Spleen (tissue), 11 donors: ENCODE results near the gene SNX13. TPM values are rescaled to one million over a fixed set of nuclear protein-coding genes. Genes with fewer than 3 reads are reported as not detected.

ENCODE experiments used
- DNase-seq: peaks from one replicate; pipeline ENCODE4 v3.0.0-alpha.2; 2020
- H3K27ac ChIP-seq, 8 donors: fragments of 200-600 bp; sonication (generic) in 7 of 8; 1 replicate in 4 of 8; 2 replicates in 4 of 8; pipeline versions ENCODE4 v1.5.0 to v1.8.0; 2016 to 2021; ENCODE audit warnings: inconsistent platforms in 4 of 8, mild to moderate bottlenecking in 4 of 8, moderate library complexity in 1 of 8
- H3K27me3 ChIP-seq, 7 donors: fragments of 200-600 bp; sonication (generic) in 6 of 7; replicated peaks in 1 of 7; 1 replicate in 4 of 7; 2 replicates in 3 of 7; pipeline versions ENCODE4 v1.5.0 to v1.8.0; 2016 to 2021; ENCODE audit warnings: inconsistent platforms in 3 of 7, mild to moderate bottlenecking in 1 of 7
- H3K36me3 ChIP-seq, 6 donors: fragments of 200-600 bp; sonication (generic) in 5 of 6; 1 replicate in 4 of 6; 2 replicates in 2 of 6; pipeline versions ENCODE4 v1.5.0 to v1.8.0; 2016 to 2021; ENCODE audit warnings: inconsistent platforms in 2 of 6
- H3K4me1 ChIP-seq, 6 donors: fragments of 200-600 bp; sonication (generic) in 5 of 6; 1 replicate in 3 of 6; 2 replicates in 3 of 6; pipeline versions ENCODE4 v1.5.0 to v1.8.0; 2016 to 2021; ENCODE audit warnings: inconsistent platforms in 3 of 6
- H3K4me3 ChIP-seq, 8 donors: fragments of 200-600 bp; sonication (generic) in 7 of 8; 1 replicate in 4 of 8; 2 replicates in 4 of 8; pipeline versions ENCODE4 v1.5.0 to v1.8.0; 2016 to 2021; ENCODE audit warnings: inconsistent platforms in 4 of 8, mild to moderate bottlenecking in 4 of 8, moderate library complexity in 2 of 8
- H3K9me3 ChIP-seq, 8 donors: fragments of 200-600 bp; sonication (generic) in 7 of 8; 1 replicate in 4 of 8; 2 replicates in 4 of 8; pipeline versions ENCODE4 v1.5.0 to v1.8.0; 2016 to 2021; ENCODE audit warnings: inconsistent platforms in 4 of 8
- POLR2A ChIP-seq, 3 donors: fragments of 450-650 bp; IDR thresholded peaks; one replicate each; pipeline ENCODE4 v1.5.1; 2017; ENCODE audit warnings: antibody characterized with exemption in 3 of 3, mild to moderate bottlenecking in 1 of 3
- POLR2AphosphoS5 ChIP-seq, 3 donors: sonication (generic); formaldehyde crosslinking; IDR thresholded peaks; one replicate each; pipeline ENCODE4 v1.5.1; 2017; ENCODE audit warnings: antibody characterized with exemption in 3 of 3
- WGBS, 5 donors: extraction: QIAGEN DNeasy Blood & Tissue Kit in 3 of 5; methylation state at CpG; one replicate each; pipeline versions ENCODE4 v1.1.5 to v1.1.7; 2013 to 2018; 5-methylcytosine and 5-hydroxymethylcytosine counted together
- intact Hi-C: fragments of 100-400 bp; cut with DNase I; formaldehyde crosslinking; loops from one replicate; pipeline ENCODE4 v1.15.0; 2023; ENCODE audit warnings: low total_unique reads
- polyA plus RNA-seq, 3 donors: library from polyadenylated mRNA; stranded (reverse); fragments of 200-250 nt; gene quantifications; one replicate each; pipeline ENCODE4 v1.2.1, GENCODE V29; 2013
- total RNA-seq, 7 donors: library from RNA; depleted of rRNA in 3 of 7; stranded (reverse); fragments of >200 nt in 3 of 7; fragmentation: NEBNext Ultra II Directional in 4 of 7; extraction: Animal tissue kit (Norgen Biotek cat#: 25700) in 4 of 7; gene quantifications; one replicate each; pipeline versions ENCODE4 v1.1.0 to v1.2.1, GENCODE V29; 2016 to 2021
- TF ChIP-seq, protein P1 (sequence below), 11 experiments: fragments of 200-600 bp in 7 of 11; fragments of 450-650 bp in 4 of 11; sonication (generic) in 4 of 11; IDR thresholded peaks in 8 of 11; conservative IDR thresholded peaks in 3 of 11; 1 replicate in 7 of 11; 2 replicates in 4 of 11; pipeline versions ENCODE4 v1.4.0 to v1.8.0; 2016 to 2021; ENCODE audit warnings: antibody characterized with exemption in 11 of 11, inconsistent platforms in 4 of 11, mild to moderate bottlenecking in 1 of 11
- donor health status: healthy with polysubstance abuse.
- donor health status: DM: no; HTN: no; CAD: no; lungs with moderate emphysema.
- donor health status: DM: no; HTN: no; CAD: no.
- donor health status: Bipolar disorder and iron deficiency.
- donor health status: healthy.
- donor health status: DM: no; HTN: no; CAD: no.
- donor health status: DM: yes; HTN: yes; CAD: no.

The SNX13 gene
- total and polyA plus RNA-seq, 10 donors = 5.7 to 79.8 (median 55.8) TPM

GRCh38 chr7:17879075-17879661 is 61.1 kb downstream of the SNX13 start:
- H3K4me3 ChIP-seq = no peak overlapping the region
- no peaks in the 10 kb centered on the region for H3K9me3 ChIP-seq
- peaks cover 4 to 78% (median 23%) of the 10 kb centered on the region in 6 donors for H3K36me3 ChIP-seq
- no peaks in the 10 kb centered on the region for H3K4me1 ChIP-seq
- no peaks in the 10 kb centered on the region for H3K27me3 ChIP-seq
- intact Hi-C loops = no loop called here
- DNase-seq = no peak
- TF ChIP-seq POLR2A (IDR thresholded peaks at IDR 0.05) (no peak), POLR2AphosphoS5 (IDR thresholded peaks at IDR 0.05) (no peak)
- TF ChIP-seq, protein P1, sequence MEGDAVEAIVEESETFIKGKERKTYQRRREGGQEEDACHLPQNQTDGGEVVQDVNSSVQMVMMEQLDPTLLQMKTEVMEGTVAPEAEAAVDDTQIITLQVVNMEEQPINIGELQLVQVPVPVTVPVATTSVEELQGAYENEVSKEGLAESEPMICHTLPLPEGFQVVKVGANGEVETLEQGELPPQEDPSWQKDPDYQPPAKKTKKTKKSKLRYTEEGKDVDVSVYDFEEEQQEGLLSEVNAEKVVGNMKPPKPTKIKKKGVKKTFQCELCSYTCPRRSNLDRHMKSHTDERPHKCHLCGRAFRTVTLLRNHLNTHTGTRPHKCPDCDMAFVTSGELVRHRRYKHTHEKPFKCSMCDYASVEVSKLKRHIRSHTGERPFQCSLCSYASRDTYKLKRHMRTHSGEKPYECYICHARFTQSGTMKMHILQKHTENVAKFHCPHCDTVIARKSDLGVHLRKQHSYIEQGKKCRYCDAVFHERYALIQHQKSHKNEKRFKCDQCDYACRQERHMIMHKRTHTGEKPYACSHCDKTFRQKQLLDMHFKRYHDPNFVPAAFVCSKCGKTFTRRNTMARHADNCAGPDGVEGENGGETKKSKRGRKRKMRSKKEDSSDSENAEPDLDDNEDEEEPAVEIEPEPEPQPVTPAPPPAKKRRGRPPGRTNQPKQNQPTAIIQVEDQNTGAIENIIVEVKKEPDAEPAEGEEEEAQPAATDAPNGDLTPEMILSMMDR (IDR thresholded peaks at IDR 0.05 in 8 of 11, conservative IDR thresholded peaks at IDR 0.05 in 3 of 11) = no peak
- no peak overlapping the region for H3K27ac ChIP-seq
- 98 to 100% (median 99%) methylated on average over 2 of the region's 2 CpGs for WGBS, 5 donors

GRCh38 chr7:17878627-17879026 is 61.7 kb downstream of the SNX13 start:
- no peaks in the 10 kb centered on the region for H3K9me3 ChIP-seq
- WGBS, 5 donors = 49 to 92% (median 70%) methylated on average over 1 of the region's 1 CpG
- no peaks in the 10 kb centered on the region for H3K4me1 ChIP-seq
- TF ChIP-seq POLR2AphosphoS5 (IDR thresholded peaks at IDR 0.05) (no peak), POLR2A (IDR thresholded peaks at IDR 0.05) (no peak)
- TF ChIP-seq, protein P1 (IDR thresholded peaks at IDR 0.05 in 8 of 11, conservative IDR thresholded peaks at IDR 0.05 in 3 of 11) = no peak
- intact Hi-C loops = no loop called here
- no peak overlapping the region for H3K27ac ChIP-seq
- H3K36me3 ChIP-seq = peaks cover 4 to 78% (median 24%) of the 10 kb centered on the region in 6 donors
- DNase-seq = no peak
- no peak overlapping the region for H3K4me3 ChIP-seq
- no peaks in the 10 kb centered on the region for H3K27me3 ChIP-seq

GRCh38 chr7:17871815-17872533 is 68.3 kb downstream of the SNX13 start:
- Histone ChIP-seq H3K27me3 (no peaks in the 10 kb centered on the region), H3K36me3 (peaks cover 4 to 97% (median 58%) of the 10 kb centered on the region in 6 donors), H3K9me3 (peaks cover 0 to 4% (median 0%) of the 10 kb centered on the region in 8 donors), H3K27ac (no peak overlapping the region), H3K4me1 (no peaks in the 10 kb centered on the region), H3K4me3 (no peak overlapping the region)
- WGBS, 5 donors = 74 to 88% (median 82%) methylated on average over 8 of the region's 8 CpGs
- TF ChIP-seq POLR2A (IDR thresholded peaks at IDR 0.05) (no peak), POLR2AphosphoS5 (IDR thresholded peaks at IDR 0.05) (no peak)
- TF ChIP-seq, protein P1 (IDR thresholded peaks at IDR 0.05 in 8 of 11, conservative IDR thresholded peaks at IDR 0.05 in 3 of 11) = no peak
- no peak for DNase-seq
- intact Hi-C loops = no loop called here

- no peaks in the 10 kb centered on the region for H3K27me3 ChIP-seq
- H3K27ac ChIP-seq = no peak overlapping the region
- no peaks in the 10 kb centered on the region for H3K4me1 ChIP-seq
- intact Hi-C loops = no loop called here
- TF ChIP-seq POLR2AphosphoS5 (IDR thresholded peaks at IDR 0.05) (no peak), POLR2A (IDR thresholded peaks at IDR 0.05) (no peak)
- TF ChIP-seq, protein P1 (IDR thresholded peaks at IDR 0.05 in 8 of 11, conservative IDR thresholded peaks at IDR 0.05 in 3 of 11) = no peak
- H3K4me3 ChIP-seq = no peak overlapping the region
- H3K9me3 ChIP-seq = peaks cover 0 to 16% (median 12%) of the 10 kb centered on the region in 8 donors
- peaks cover 8 to 100% (median 71%) of the 10 kb centered on the region in 6 donors for H3K36me3 ChIP-seq
- DNase-seq = no peak
- WGBS, 5 donors = 91 to 97% (median 93%) methylated on average over 2 of the region's 2 CpGs
Observed at GRCh38 chr7:17870406-17870805, 69.9 kb downstream of the SNX13 start.
